Neural progenitor cell (in vitro differentiated cells): ENCODE data around the gene ZNF91.

Source experiments
- CTCF ChIP-seq: fragments of 200-600 bp; sonication (generic); IDR thresholded peaks from 2 replicates; pipeline ENCODE4 v1.5.1; 2017; ENCODE audit warnings: antibody characterized with exemption, mild to moderate bottlenecking
- EZH2 ChIP-seq: fragments of 200-600 bp; sonication (generic); IDR thresholded peaks from 2 replicates; pipeline ENCODE4 v1.6.1; 2017; ENCODE audit warnings: antibody characterized with exemption, mild to moderate bottlenecking, moderate library complexity
- EZH2phosphoT487 ChIP-seq: fragments of 200-600 bp; sonication (generic); IDR thresholded peaks from 2 replicates; pipeline ENCODE4 v1.6.1; 2017; ENCODE audit warnings: antibody characterized with exemption

DNA sequence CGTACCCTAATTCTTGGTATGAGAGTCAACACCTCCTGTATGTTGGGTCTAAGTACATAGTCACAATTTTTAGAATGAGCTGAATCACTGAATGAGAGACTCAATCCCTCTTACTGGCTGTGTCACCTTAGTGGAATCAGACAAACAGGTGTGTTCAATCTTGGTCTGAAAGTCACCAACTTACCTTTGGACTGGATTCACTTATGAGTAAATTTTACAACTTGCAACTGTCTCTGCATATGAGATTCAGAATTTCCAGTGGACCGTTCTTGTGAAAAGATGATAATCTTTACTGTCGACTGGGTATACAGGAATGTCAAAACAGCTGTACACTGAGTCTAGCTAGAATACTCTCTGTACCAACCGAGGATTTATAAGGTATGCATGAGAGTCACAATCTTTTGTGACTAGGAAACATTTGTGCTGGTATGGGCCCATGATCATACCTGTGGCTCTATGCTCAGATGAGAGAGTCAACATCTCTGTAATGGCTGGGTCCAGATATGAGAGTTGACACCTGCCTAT lies 5.9 kb upstream of the ZNF91 start:
- TF ChIP-seq CTCF (no peak), EZH2 (no peak), EZH2phosphoT487 (no peak)
